ENCODE results near the gene C13orf42.

C13orf42 gene

DNA sequence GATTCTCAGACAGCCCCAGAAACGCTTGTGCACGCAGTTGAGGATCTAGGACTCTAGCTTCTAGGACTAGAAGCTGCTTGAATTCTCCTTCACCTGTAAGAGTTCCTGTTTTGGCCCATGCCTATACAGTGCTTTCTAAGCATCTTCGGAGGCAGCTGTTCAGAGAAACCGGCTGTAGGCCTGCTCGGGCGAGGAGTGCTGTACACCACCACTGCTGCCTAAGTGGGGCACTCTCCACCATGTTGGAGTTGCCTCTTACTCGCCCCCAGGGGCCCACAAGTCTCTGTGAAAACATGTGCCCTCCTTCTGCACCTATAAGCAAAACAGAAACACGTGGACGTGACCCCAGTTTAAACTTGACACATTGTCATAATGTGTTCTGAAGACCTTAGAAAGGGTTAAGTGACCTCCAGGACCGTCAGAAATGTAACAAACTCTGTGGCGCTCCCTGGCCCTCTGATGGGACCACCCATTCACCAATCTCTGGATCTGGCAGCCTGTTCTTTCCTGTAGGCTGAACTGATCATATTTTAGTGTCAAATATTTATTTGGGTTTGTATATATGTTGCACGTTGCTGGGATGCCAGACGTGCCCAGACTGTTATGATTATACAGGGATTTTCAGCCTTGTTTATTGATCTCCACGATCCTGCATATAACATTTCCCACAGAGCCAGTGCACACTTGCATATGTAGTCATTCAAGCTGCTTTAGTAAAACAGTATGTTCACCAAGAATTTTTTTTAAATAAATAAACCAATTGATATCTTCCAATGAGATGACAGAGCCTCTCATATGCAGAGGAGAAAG, 60.8 kb downstream of the C13orf42 start:
- Histone ChIP-seq H3K4me1 (ENCODE audit: control insufficient read depth, insufficient read depth, low read depth, low read length) (no peaks in the 10 kb centered on the region), H4K8ac (ENCODE audit: low read length) (no peak overlapping the region), H3K4me2 (ENCODE audit: low read length, poor library complexity, severe bottlenecking) (no peak overlapping the region), H2BK15ac (ENCODE audit: low read depth, poor library complexity, severe bottlenecking) (no peak overlapping the region), H2AFZ (ENCODE audit: low read depth, low read length) (no peak overlapping the region), H3K23ac (ENCODE audit: low read length in 2 of 2) (no peak overlapping the region), H3K4me3 (ENCODE audit: insufficient read depth in 1 of 2, low read depth in 1 of 2, low read length in 2 of 2) (no peak overlapping the region), H2BK12ac (ENCODE audit: low read length in 2 of 2) (no peak overlapping the region), H2BK120ac (ENCODE audit: low read depth, low read length) (no peak overlapping the region), H3K9ac (ENCODE audit: low read length) (no peak overlapping the region), H4K91ac (ENCODE audit: low read length) (no peak overlapping the region), H3K18ac (ENCODE audit: low read depth in 1 of 2, low read length in 2 of 2) (no peak overlapping the region), H2AK5ac (ENCODE audit: low read length, severe bottlenecking) (no peak overlapping the region), H3K4ac (ENCODE audit: low read depth in 1 of 2, low read length in 2 of 2) (no peak overlapping the region), H3K14ac (ENCODE audit: low read length in 2 of 2) (no peak overlapping the region), H3K36me3 (ENCODE audit: control insufficient read depth in 1 of 2, insufficient read depth in 2 of 2, low read depth in 1 of 2, low read length in 2 of 2) (no peaks in the 10 kb centered on the region), H3K27ac (ENCODE audit: low read length, poor library complexity, severe bottlenecking) (no peak overlapping the region), H3K9me3 (ENCODE audit: control insufficient read depth, low read length) (no peaks in the 10 kb centered on the region), H3K79me1 (replicated peaks; ENCODE audit: low read length, poor library complexity, severe bottlenecking) (no peaks in the 10 kb centered on the region), H2BK5ac (ENCODE audit: low read depth, low read length, poor library complexity, severe bottlenecking) (no peak overlapping the region), H3K27me3 (ENCODE audit: control insufficient read depth in 1 of 2, insufficient read depth in 1 of 2, low read length in 2 of 2) (peaks cover 8 to 18% of the 10 kb centered on the region in 2 experiments)
- WGBS: 82% methylated on average over 12 of the region's 14 CpGs
- DNase-seq: no peak

DNA sequence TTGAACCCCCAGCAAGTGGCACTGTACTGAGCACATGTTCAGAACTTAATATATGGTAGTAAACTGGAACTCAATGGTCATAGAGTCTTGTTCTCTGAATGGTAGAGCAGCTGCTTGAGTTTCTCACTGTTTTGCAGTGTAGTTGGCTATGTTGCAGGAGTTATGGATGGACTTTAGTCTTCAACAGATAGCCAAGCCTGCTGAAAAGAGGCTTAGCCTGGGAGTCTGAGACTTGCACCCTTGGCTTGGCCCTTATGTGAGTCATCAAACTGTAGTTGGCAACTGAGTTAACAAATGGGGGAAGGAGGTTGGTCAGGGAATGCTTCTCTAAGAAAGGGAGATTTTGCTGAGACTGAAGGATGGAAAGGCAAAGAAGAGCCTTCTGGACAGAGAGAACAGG, 62.5 kb downstream of the C13orf42 start:
- peaks cover 8 to 18% of the 10 kb centered on the region in 2 experiments for H3K27me3 ChIP-seq (ENCODE audit: control insufficient read depth in 1 of 2, insufficient read depth in 1 of 2, low read length in 2 of 2)
- H3K9me3 ChIP-seq (ENCODE audit: control insufficient read depth, low read length): no peaks in the 10 kb centered on the region
- H3K14ac ChIP-seq (ENCODE audit: low read length in 2 of 2): no peak overlapping the region
- no peak overlapping the region for H2BK15ac ChIP-seq (ENCODE audit: low read depth, poor library complexity, severe bottlenecking)
- no peaks in the 10 kb centered on the region for H3K79me1 ChIP-seq (replicated peaks; ENCODE audit: low read length, poor library complexity, severe bottlenecking)
- H2BK12ac ChIP-seq (ENCODE audit: low read length in 2 of 2): no peak overlapping the region
- H3K4ac ChIP-seq (ENCODE audit: low read depth in 1 of 2, low read length in 2 of 2): no peak overlapping the region
- no peak overlapping the region for H2BK5ac ChIP-seq (ENCODE audit: low read depth, low read length, poor library complexity, severe bottlenecking)
- no peak overlapping the region for H2BK120ac ChIP-seq (ENCODE audit: low read depth, low read length)
- no peak overlapping the region for H3K4me2 ChIP-seq (ENCODE audit: low read length, poor library complexity, severe bottlenecking)
- H4K91ac ChIP-seq (ENCODE audit: low read length): no peak overlapping the region
- H4K8ac ChIP-seq (ENCODE audit: low read length): no peak overlapping the region
- H3K36me3 ChIP-seq (ENCODE audit: control insufficient read depth in 1 of 2, insufficient read depth in 2 of 2, low read depth in 1 of 2, low read length in 2 of 2): no peaks in the 10 kb centered on the region
- no peak overlapping the region for H3K18ac ChIP-seq (ENCODE audit: low read depth in 1 of 2, low read length in 2 of 2)
- no peak overlapping the region for H3K4me3 ChIP-seq (ENCODE audit: insufficient read depth in 1 of 2, low read depth in 1 of 2, low read length in 2 of 2)
- H3K4me1 ChIP-seq (ENCODE audit: control insufficient read depth, insufficient read depth, low read depth, low read length): no peaks in the 10 kb centered on the region
- H2AFZ ChIP-seq (ENCODE audit: low read depth, low read length): no peak overlapping the region
- no peak for DNase-seq
- no peak overlapping the region for H3K27ac ChIP-seq (ENCODE audit: low read length, poor library complexity, severe bottlenecking)
- no peak overlapping the region for H3K23ac ChIP-seq (ENCODE audit: low read length in 2 of 2)
- H2AK5ac ChIP-seq (ENCODE audit: low read length, severe bottlenecking): no peak overlapping the region
- H3K9ac ChIP-seq (ENCODE audit: low read length): no peak overlapping the region

DNA sequence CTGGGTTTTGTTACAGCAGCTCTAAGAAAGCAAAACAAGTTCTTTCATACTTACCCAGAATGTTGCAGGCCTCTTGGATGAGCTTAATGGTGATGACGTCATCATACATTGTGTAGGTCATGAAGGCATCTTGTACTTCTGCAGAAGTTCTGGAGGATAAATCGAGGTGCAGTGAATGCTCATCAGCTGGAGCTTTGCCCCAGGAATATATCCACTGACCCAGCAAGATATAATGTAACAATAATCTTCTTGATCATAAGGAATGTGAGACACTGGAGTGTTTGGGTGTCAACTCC, 63.0 kb downstream of the C13orf42 start:
- Histone ChIP-seq H3K4me3 (ENCODE audit: insufficient read depth in 1 of 2, low read depth in 1 of 2, low read length in 2 of 2) (no peak overlapping the region), H3K4me2 (ENCODE audit: low read length, poor library complexity, severe bottlenecking) (no peak overlapping the region), H2AFZ (ENCODE audit: low read depth, low read length) (no peak overlapping the region), H4K8ac (ENCODE audit: low read length) (no peak overlapping the region), H3K23ac (ENCODE audit: low read length in 2 of 2) (no peak overlapping the region), H3K18ac (ENCODE audit: low read depth in 1 of 2, low read length in 2 of 2) (no peak overlapping the region), H3K36me3 (ENCODE audit: control insufficient read depth in 1 of 2, insufficient read depth in 2 of 2, low read depth in 1 of 2, low read length in 2 of 2) (no peaks in the 10 kb centered on the region), H3K4me1 (ENCODE audit: control insufficient read depth, insufficient read depth, low read depth, low read length) (no peaks in the 10 kb centered on the region), H3K79me1 (replicated peaks; ENCODE audit: low read length, poor library complexity, severe bottlenecking) (no peaks in the 10 kb centered on the region), H3K27me3 (ENCODE audit: control insufficient read depth in 1 of 2, insufficient read depth in 1 of 2, low read length in 2 of 2) (peaks cover 8 to 18% of the 10 kb centered on the region in 2 experiments), H2BK5ac (ENCODE audit: low read depth, low read length, poor library complexity, severe bottlenecking) (no peak overlapping the region), H4K91ac (ENCODE audit: low read length) (no peak overlapping the region), H2BK15ac (ENCODE audit: low read depth, poor library complexity, severe bottlenecking) (no peak overlapping the region), H3K14ac (ENCODE audit: low read length in 2 of 2) (no peak overlapping the region), H3K27ac (ENCODE audit: low read length, poor library complexity, severe bottlenecking) (no peak overlapping the region), H2BK12ac (ENCODE audit: low read length in 2 of 2) (no peak overlapping the region), H3K4ac (ENCODE audit: low read depth in 1 of 2, low read length in 2 of 2) (no peak overlapping the region), H3K9ac (ENCODE audit: low read length) (no peak overlapping the region), H3K9me3 (ENCODE audit: control insufficient read depth, low read length) (no peaks in the 10 kb centered on the region), H2BK120ac (ENCODE audit: low read depth, low read length) (no peak overlapping the region), H2AK5ac (ENCODE audit: low read length, severe bottlenecking) (no peak overlapping the region)
- WGBS: 88% methylated on average over 1 of the region's 2 CpGs
- no peak for DNase-seq

DNA sequence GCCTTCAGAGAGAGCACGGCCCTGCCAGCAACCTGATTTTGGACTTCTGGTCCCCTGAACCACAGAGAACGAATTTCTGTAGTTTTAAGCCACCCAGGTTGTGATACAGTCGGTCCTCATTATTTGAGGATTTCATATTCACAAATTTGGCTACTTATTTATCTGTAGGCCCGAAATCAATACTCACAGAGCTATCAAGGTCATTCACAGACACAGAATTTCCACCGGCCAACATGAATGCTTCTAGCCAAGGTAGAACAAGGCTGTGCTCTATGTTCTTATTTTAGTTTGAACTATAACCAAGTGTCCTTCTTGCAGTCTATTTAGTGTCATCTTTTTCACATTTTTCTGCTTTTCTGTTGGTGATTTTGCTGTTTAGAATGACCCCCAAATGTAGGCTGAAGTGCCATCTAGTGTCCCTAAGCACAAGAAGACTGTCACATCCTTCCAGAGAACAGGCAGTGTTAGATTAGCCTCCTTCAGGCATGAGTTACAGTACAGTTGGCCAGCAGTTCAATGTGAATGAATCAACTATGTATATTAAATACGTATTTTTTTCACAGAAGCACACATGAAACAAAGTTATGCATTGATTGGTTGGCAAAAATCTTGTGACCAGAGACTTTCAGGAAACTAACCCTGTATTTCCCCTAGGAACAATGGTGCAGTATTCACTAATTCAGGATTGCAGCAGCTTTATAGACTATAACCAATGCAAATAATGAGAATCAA, 63.5 kb downstream of the C13orf42 start:
- H3K23ac ChIP-seq (ENCODE audit: low read length in 2 of 2): no peak overlapping the region
- no peak for DNase-seq
- 97% methylated on average over 4 of the region's 6 CpGs for WGBS
- peaks cover 8 to 18% of the 10 kb centered on the region in 2 experiments for H3K27me3 ChIP-seq (ENCODE audit: control insufficient read depth in 1 of 2, insufficient read depth in 1 of 2, low read length in 2 of 2)
- H3K27ac ChIP-seq (ENCODE audit: low read length, poor library complexity, severe bottlenecking): no peak overlapping the region
- H4K91ac ChIP-seq (ENCODE audit: low read length): no peak overlapping the region
- no peaks in the 10 kb centered on the region for H3K9me3 ChIP-seq (ENCODE audit: control insufficient read depth, low read length)
- no peak overlapping the region for H2AFZ ChIP-seq (ENCODE audit: low read depth, low read length)
- H3K79me1 ChIP-seq (replicated peaks; ENCODE audit: low read length, poor library complexity, severe bottlenecking): no peaks in the 10 kb centered on the region
- H2BK120ac ChIP-seq (ENCODE audit: low read depth, low read length): no peak overlapping the region
- no peak overlapping the region for H3K18ac ChIP-seq (ENCODE audit: low read depth in 1 of 2, low read length in 2 of 2)
- H3K4me2 ChIP-seq (ENCODE audit: low read length, poor library complexity, severe bottlenecking): no peak overlapping the region
- H3K36me3 ChIP-seq (ENCODE audit: control insufficient read depth in 1 of 2, insufficient read depth in 2 of 2, low read depth in 1 of 2, low read length in 2 of 2): no peaks in the 10 kb centered on the region
- no peak overlapping the region for H4K8ac ChIP-seq (ENCODE audit: low read length)
- H2BK15ac ChIP-seq (ENCODE audit: low read depth, poor library complexity, severe bottlenecking): no peak overlapping the region
- no peak overlapping the region for H2BK12ac ChIP-seq (ENCODE audit: low read length in 2 of 2)
- H2BK5ac ChIP-seq (ENCODE audit: low read depth, low read length, poor library complexity, severe bottlenecking): no peak overlapping the region
- no peak overlapping the region for H3K9ac ChIP-seq (ENCODE audit: low read length)
- no peak overlapping the region for H3K14ac ChIP-seq (ENCODE audit: low read length in 2 of 2)
- H3K4me1 ChIP-seq (ENCODE audit: control insufficient read depth, insufficient read depth, low read depth, low read length): no peaks in the 10 kb centered on the region
- no peak overlapping the region for H3K4ac ChIP-seq (ENCODE audit: low read depth in 1 of 2, low read length in 2 of 2)
- no peak overlapping the region for H3K4me3 ChIP-seq (ENCODE audit: insufficient read depth in 1 of 2, low read depth in 1 of 2, low read length in 2 of 2)
- no peak overlapping the region for H2AK5ac ChIP-seq (ENCODE audit: low read length, severe bottlenecking)
